HT1080 (cell line): ENCODE results near the gene UQCRQ. TPM values are rescaled to one million over a fixed set of nuclear protein-coding genes. Genes with fewer than 3 reads are reported as not detected.

ENCODE experiments used
- DNase-seq: peaks from one replicate; pipeline ENCODE4 v3.0.0-alpha.2; 2015; ENCODE audit warnings: low read depth
- small RNA-seq: library from RNA; depleted of rRNA; stranded (forward); fragments of <200 nt; gene quantifications from one replicate; pipeline ENCODE3, GENCODE V24; 2014
- total RNA-seq: library from RNA; depleted of rRNA; stranded (reverse); fragments of >200 nt; shearing (Covaris generic); gene quantifications from 2 replicates; pipeline ENCODE4 v1.2.3, GENCODE V29; 2014; rRNA removed

UQCRQ gene
- total RNA-seq, 1 experiment from 2014 or later = 201 TPM

- DNase-seq = no peak
These were observed 35.3 kb downstream of the UQCRQ start for GRCh38 chr5:132901730-132902129.

- no peak for DNase-seq
These were observed 39.5 kb downstream of the UQCRQ start for GRCh38 chr5:132905938-132906337.

- DNase-seq = peak; percentile 9
These were observed 40.7 kb downstream of the UQCRQ start for GRCh38 chr5:132907161-132907560.

- no peak for DNase-seq
These were observed 43.3 kb downstream of the UQCRQ start for GRCh38 chr5:132909702-132910101.

- DNase-seq = peak; percentile 64
These were observed 49.2 kb downstream of the UQCRQ start for GRCh38 chr5:132915681-132916080.

GRCh38 chr5:132916086-132916485 is 49.6 kb downstream of the UQCRQ start:
- DNase-seq = no peak

Small RNA genes lying within 50 kb of the gene (small RNA-seq; reads per million reads assigned to genes)
- not detected for gene RNA5SP192

Other genes with a start within 250 kb of the UQCRQ start
- gene IL13, start 208.5 kb upstream of the UQCRQ start, total RNA-seq = not detected in 2 replicates
- gene IL4, start 192.7 kb upstream of the UQCRQ start, total RNA-seq = not detected in 2 replicates
- 2.9 and 3.6 TPM in 2 replicates for gene KIF3A, start 129.1 kb upstream of the UQCRQ start, total RNA-seq
- not detected in 2 replicates for gene CCNI2, start 119.2 kb upstream of the UQCRQ start, total RNA-seq
- 41.6 and 50.9 TPM in 2 replicates for gene SEPTIN8, start 89.4 kb upstream of the UQCRQ start, total RNA-seq
- not detected in 2 replicates for gene SOWAHA, start 53.3 kb upstream of the UQCRQ start, total RNA-seq
- gene SHROOM1, start 36.0 kb upstream of the UQCRQ start, total RNA-seq = 9.3 and 10.3 TPM in 2 replicates
- 0.21 TPM in 1 of 2 replicates, not detected in the other for gene GDF9, start 173 bp upstream of the UQCRQ start, total RNA-seq
- 0.21 and 0.77 TPM in 2 replicates for gene LEAP2, start 7.0 kb downstream of the UQCRQ start, total RNA-seq
- 20.0 and 26.7 TPM in 2 replicates for gene AFF4, start 97.0 kb downstream of the UQCRQ start, total RNA-seq
- 13.9 and 18.1 TPM in 2 replicates for gene ZCCHC10, start 159.9 kb downstream of the UQCRQ start, total RNA-seq
- 131 and 161 TPM in 2 replicates for gene HSPA4, start 185.4 kb downstream of the UQCRQ start, total RNA-seq